GM10248 (cell line): Measurements from ENCODE around the gene ABLIM2.

Source experiments
- CTCF ChIA-PET: fragments of 300-600 bp; sonication (Branson Sonifier 250); formaldehyde crosslinking; extraction: SDS; loops from one replicate; lab custom pipeline; 2021; ENCODE audit warnings: antibody characterized with exemption; lab: Yijun Ruan, JAX
- POLR2A ChIA-PET: fragments of 350-650 bp; sonication (Branson Sonifier 250); formaldehyde crosslinking; extraction: SDS; loops from one replicate; lab custom pipeline; 2020; ENCODE audit warnings: antibody characterized with exemption; lab: Yijun Ruan, JAX
- DNase-seq: peaks from one replicate; pipeline ENCODE4 v3.0.0; 2012; ENCODE audit errors: extremely low spot score
- TF ChIP-seq, protein P1 (sequence below): IDR thresholded peaks from 2 replicates; pipeline ENCODE4 v1.5.1; 2012; ENCODE audit warnings: mild to moderate bottlenecking, low read depth; ENCODE audit errors: extremely low read depth, missing control alignments, control extremely low read depth

Gene ABLIM2

DNA sequence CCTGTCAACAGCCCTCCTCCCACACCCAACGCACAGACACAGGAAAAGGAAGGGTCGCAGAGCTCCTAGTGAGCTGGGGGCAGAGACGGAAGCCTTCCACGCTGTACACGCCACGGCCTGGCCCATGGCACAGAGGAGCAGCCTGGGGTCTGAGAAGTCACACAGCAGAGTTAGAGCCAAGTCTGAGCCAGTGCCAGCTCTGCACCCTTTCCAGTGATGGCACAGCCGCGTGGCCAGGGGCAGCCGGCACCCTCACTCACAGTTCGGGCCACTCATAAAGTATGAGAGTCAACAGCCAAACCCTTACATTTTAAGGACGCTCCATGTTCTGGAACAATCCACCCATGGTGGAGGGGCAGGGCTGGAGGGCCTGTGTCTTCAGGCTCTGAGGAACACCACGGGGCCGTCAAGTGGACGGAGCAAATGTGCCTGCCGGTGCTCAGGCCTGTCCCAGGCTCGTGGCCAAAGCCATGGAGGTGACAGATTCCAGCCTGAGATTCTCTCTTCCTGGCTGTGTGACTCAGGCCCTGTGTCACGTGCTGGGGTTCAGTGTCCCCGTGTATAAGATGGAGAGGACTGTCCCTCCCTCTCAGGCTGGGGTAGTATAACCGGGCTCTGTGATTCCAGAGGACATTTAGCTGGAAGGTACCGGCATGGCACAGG lies 91.2 kb downstream of the ABLIM2 start:
- CTCF ChIA-PET: no interaction called here

DNA sequence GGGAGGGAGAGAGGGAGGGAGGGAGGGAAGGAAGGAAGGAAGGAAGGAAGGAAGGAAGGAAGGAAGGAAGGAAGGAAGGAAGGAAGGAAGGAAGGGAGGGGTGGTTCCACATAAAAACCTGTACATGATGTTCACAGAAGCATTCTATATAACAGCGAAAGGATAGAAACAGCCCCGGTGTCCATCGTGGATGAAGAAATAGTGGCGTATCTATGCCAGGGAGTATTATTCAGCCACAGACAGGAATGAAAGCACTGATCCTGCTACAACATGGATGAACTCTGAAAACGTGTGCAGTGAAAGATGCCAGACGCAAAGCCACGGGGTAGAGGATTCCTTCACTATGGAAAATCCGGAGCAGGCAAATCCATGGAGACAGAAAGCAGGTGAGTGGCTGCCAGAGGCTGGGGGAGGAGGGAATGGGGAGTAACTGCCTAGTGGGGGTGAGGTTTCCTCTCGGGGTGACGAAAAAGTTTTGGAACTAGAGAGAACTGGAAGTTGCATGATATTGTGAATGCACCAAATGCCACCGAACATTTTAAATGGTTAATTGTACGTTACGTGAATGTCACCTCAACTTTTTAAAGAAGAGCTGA lies 92.2 kb downstream of the ABLIM2 start:
- POLR2A ChIA-PET: no interaction called here

More for the DNA sequence above, 91.2 kb downstream of the ABLIM2 start:
- no peak for DNase-seq
- POLR2A ChIA-PET: no interaction called here
- TF ChIP-seq, protein P1, sequence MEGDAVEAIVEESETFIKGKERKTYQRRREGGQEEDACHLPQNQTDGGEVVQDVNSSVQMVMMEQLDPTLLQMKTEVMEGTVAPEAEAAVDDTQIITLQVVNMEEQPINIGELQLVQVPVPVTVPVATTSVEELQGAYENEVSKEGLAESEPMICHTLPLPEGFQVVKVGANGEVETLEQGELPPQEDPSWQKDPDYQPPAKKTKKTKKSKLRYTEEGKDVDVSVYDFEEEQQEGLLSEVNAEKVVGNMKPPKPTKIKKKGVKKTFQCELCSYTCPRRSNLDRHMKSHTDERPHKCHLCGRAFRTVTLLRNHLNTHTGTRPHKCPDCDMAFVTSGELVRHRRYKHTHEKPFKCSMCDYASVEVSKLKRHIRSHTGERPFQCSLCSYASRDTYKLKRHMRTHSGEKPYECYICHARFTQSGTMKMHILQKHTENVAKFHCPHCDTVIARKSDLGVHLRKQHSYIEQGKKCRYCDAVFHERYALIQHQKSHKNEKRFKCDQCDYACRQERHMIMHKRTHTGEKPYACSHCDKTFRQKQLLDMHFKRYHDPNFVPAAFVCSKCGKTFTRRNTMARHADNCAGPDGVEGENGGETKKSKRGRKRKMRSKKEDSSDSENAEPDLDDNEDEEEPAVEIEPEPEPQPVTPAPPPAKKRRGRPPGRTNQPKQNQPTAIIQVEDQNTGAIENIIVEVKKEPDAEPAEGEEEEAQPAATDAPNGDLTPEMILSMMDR: no peak

DNA sequence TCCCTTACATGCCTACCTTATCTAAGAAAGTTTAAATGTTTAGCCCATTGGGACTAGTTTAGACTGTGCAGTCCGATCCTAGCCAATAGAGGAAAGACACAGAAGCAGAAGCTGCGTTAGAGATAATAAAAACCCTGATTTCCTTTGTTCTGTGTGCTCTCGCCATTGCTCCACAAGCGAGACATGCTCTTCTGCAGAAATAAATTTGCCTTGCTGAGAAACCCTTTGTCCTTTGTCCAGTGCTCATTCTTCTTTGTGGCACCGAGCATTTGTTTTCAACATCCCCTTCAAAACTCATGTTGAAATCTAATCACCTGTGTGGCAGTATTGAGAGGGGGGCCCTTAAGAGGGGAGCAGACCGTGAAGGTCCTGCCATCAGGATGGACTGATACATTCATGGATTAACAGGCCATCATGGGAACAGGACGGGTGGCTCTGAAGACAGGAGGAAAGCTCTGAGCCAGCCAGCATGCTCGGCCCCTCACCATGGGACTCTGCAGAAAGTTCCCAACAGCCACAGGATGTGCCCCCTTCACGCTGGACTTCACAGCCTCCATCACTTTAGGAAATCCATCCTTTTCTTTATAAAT lies 94.5 kb downstream of the ABLIM2 start:
- TF ChIP-seq, protein P1: no peak
- DNase-seq: no peak
- ChIA-PET CTCF (no interaction called here), POLR2A (no interaction called here)

More for the DNA sequence above, 92.2 kb downstream of the ABLIM2 start:
- no peak for DNase-seq
- CTCF ChIA-PET: no interaction called here
- TF ChIP-seq, protein P1: no peak

DNA sequence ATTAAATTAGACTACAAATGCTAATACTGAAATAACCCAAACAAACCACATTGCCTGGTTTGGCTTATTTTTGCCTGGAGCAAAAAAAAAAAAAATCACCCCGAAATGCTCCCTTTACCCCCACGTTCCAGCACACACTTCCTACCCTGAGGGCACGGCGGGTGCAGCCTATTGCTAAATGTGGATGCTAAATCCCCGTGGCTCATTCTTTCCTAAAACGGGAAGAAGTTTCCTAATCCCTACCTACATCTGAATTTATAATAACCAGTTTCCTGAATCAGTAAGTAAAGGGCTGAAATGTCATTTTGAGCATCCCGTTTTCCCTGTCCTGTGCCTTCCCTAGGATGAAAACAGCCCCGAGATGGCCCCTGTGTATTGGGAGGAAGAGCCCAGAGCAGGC lies 97.0 kb downstream of the ABLIM2 start:
- DNase-seq: no peak
- POLR2A ChIA-PET: no interaction called here
- CTCF ChIA-PET: no interaction called here
- TF ChIP-seq, protein P1: no peak

DNA sequence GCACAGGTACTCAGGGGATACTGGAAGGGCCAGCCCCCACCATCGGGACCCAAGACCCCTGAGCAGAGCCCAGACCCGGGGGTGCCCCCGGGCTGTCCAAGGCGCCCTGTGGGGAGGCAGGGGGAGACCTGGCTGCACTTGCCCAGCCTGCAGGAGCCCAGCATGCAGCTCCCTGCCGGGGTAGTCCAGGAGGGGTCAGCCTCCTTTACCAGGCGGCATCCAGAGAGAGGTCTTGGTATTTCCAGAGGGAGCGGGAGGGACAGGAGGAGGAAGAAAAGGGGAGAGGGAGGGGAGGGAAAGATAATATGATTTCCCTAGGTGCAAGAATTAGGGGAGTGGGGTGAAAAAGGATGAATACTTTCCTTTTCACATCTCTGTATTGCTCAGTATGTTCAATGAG lies 97.5 kb downstream of the ABLIM2 start:
- CTCF ChIA-PET: no interaction called here
- POLR2A ChIA-PET: no interaction called here
- DNase-seq: no peak
- TF ChIP-seq, protein P1: no peak

DNA sequence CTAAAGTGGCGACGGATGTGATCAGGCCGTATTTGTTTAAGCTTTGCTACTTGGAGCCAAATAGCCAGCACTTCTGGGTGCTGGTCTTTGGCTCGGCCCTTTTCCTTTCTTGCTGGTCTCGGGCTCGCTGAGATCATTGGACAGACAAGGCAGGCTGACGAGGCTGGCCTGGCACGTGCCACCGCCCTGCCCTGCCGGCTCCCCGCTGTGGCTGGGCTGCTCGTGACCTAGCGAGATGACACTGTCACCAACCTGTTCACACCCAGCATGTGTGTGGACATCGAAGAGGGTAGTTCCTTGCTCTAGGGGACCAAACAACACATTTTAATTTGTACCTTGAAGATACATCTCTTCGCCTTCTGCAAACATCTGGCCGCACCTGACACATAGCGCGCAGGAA lies 98.0 kb downstream of the ABLIM2 start:
- POLR2A ChIA-PET: no interaction called here
- TF ChIP-seq, protein P1: no peak
- CTCF ChIA-PET: no interaction called here

More for the DNA sequence above, 98.0 kb downstream of the ABLIM2 start:
- no peak for DNase-seq
